GOT3 (cell line): Measurements from ENCODE around the gene CDX2.

ENCODE experiments used
- DNase-seq: peaks from one replicate; lab custom pipeline; 2025; ENCODE audit warnings: mixed read lengths; lab: John Stamatoyannopoulos, UW

CDX2 gene

GRCh38 chr13:27979001-27979643 lies 10.0 kb upstream of the CDX2 start:
- no peak for DNase-seq

- no peak for DNase-seq
These were observed 9.3 kb upstream of the CDX2 start for GRCh38 chr13:27978301-27978968.

- no peak for DNase-seq
These were observed 8.6 kb upstream of the CDX2 start for GRCh38 chr13:27977476-27978300.

GRCh38 chr13:27976362-27977091 lies 7.4 kb upstream of the CDX2 start:
- DNase-seq: no peak

- no peak for DNase-seq
These were observed 6.6 kb upstream of the CDX2 start for GRCh38 chr13:27975564-27976361.

GRCh38 chr13:27973961-27974662 lies 5.0 kb upstream of the CDX2 start:
- DNase-seq: no peak

GRCh38 chr13:27973291-27973690 lies 4.2 kb upstream of the CDX2 start:
- DNase-seq: no peak

GRCh38 chr13:27972478-27972820 lies 3.3 kb upstream of the CDX2 start:
- DNase-seq: no peak

GRCh38 chr13:27971776-27972477 lies 2.8 kb upstream of the CDX2 start:
- DNase-seq: no peak

- DNase-seq: no peak
These were observed 2.1 kb upstream of the CDX2 start for GRCh38 chr13:27971236-27971645.

- no peak for DNase-seq
These were observed 1.5 kb upstream of the CDX2 start for GRCh38 chr13:27970382-27971235.

- no peak for DNase-seq
These were observed 733 bp upstream of the CDX2 start for GRCh38 chr13:27969866-27970229.

GRCh38 chr13:27968316-27969081 lies 616 bp downstream of the CDX2 start:
- no peak for DNase-seq

- DNase-seq: no peak
These were observed 1.3 kb downstream of the CDX2 start for GRCh38 chr13:27967736-27968315.

- DNase-seq: no peak
These were observed 1.8 kb downstream of the CDX2 start for GRCh38 chr13:27967203-27967735.

- DNase-seq: no peak
These were observed 2.4 kb downstream of the CDX2 start for GRCh38 chr13:27966641-27967202.

GRCh38 chr13:27965740-27966640 lies 3.1 kb downstream of the CDX2 start:
- DNase-seq: no peak
